ENCODE measurements around the gene CALN1.

Gene CALN1

GRCh38 chr7:72437610-72438009, 25.5 kb upstream of the CALN1 start:
- Histone ChIP-seq H3K9ac (ENCODE audit: low read depth, low read length) (no peak overlapping the region), H3K27ac (ENCODE audit: low read depth, low read length) (no peak overlapping the region), H3K4me3 (ENCODE audit: low read depth, low read length) (no peak overlapping the region), H3K9me3 (ENCODE audit: control insufficient read depth, insufficient read depth, low read length) (no peaks in the 10 kb centered on the region), H3K27me3 (ENCODE audit: control insufficient read depth, insufficient read depth, low read length) (no peaks in the 10 kb centered on the region), H3K4me1 (ENCODE audit: control insufficient read depth, insufficient read depth, low read length) (no peaks in the 10 kb centered on the region), H3K36me3 (ENCODE audit: control insufficient read depth, insufficient read depth, low read length) (no peaks in the 10 kb centered on the region)

- Histone ChIP-seq H3K27me3 (ENCODE audit: control insufficient read depth, insufficient read depth, low read length) (no peaks in the 10 kb centered on the region), H3K9me3 (ENCODE audit: control insufficient read depth, insufficient read depth, low read length) (no peaks in the 10 kb centered on the region), H3K4me1 (ENCODE audit: control insufficient read depth, insufficient read depth, low read length) (no peaks in the 10 kb centered on the region), H3K27ac (ENCODE audit: low read depth, low read length) (no peak overlapping the region), H3K9ac (ENCODE audit: low read depth, low read length) (no peak overlapping the region), H3K36me3 (ENCODE audit: control insufficient read depth, insufficient read depth, low read length) (no peaks in the 10 kb centered on the region), H3K4me3 (ENCODE audit: low read depth, low read length) (no peak overlapping the region)
These were observed 25.0 kb upstream of the CALN1 start for GRCh38 chr7:72437061-72437585.

GRCh38 chr7:72435925-72436480, 23.9 kb upstream of the CALN1 start:
- Histone ChIP-seq H3K4me1 (ENCODE audit: control insufficient read depth, insufficient read depth, low read length) (no peaks in the 10 kb centered on the region), H3K9ac (ENCODE audit: low read depth, low read length) (no peak overlapping the region), H3K4me3 (ENCODE audit: low read depth, low read length) (no peak overlapping the region), H3K27me3 (ENCODE audit: control insufficient read depth, insufficient read depth, low read length) (no peaks in the 10 kb centered on the region), H3K27ac (ENCODE audit: low read depth, low read length) (no peak overlapping the region), H3K9me3 (ENCODE audit: control insufficient read depth, insufficient read depth, low read length) (no peaks in the 10 kb centered on the region), H3K36me3 (ENCODE audit: control insufficient read depth, insufficient read depth, low read length) (no peaks in the 10 kb centered on the region)

- no peak overlapping the region for H3K9ac ChIP-seq (ENCODE audit: low read depth, low read length)
- H3K4me3 ChIP-seq (ENCODE audit: low read depth, low read length), result no peak overlapping the region
- no peak overlapping the region for H3K27ac ChIP-seq (ENCODE audit: low read depth, low read length)
- no peaks in the 10 kb centered on the region for H3K4me1 ChIP-seq (ENCODE audit: control insufficient read depth, insufficient read depth, low read length)
- no peaks in the 10 kb centered on the region for H3K36me3 ChIP-seq (ENCODE audit: control insufficient read depth, insufficient read depth, low read length)
- no peaks in the 10 kb centered on the region for H3K27me3 ChIP-seq (ENCODE audit: control insufficient read depth, insufficient read depth, low read length)
- no peaks in the 10 kb centered on the region for H3K9me3 ChIP-seq (ENCODE audit: control insufficient read depth, insufficient read depth, low read length)
These were observed 23.2 kb upstream of the CALN1 start for GRCh38 chr7:72435366-72435765.

- H3K27ac ChIP-seq (ENCODE audit: low read depth, low read length), result no peak overlapping the region
- H3K27me3 ChIP-seq (ENCODE audit: control insufficient read depth, insufficient read depth, low read length), result no peaks in the 10 kb centered on the region
- no peaks in the 10 kb centered on the region for H3K36me3 ChIP-seq (ENCODE audit: control insufficient read depth, insufficient read depth, low read length)
- no peak overlapping the region for H3K9ac ChIP-seq (ENCODE audit: low read depth, low read length)
- H3K4me3 ChIP-seq (ENCODE audit: low read depth, low read length), result no peak overlapping the region
- no peaks in the 10 kb centered on the region for H3K4me1 ChIP-seq (ENCODE audit: control insufficient read depth, insufficient read depth, low read length)
- H3K9me3 ChIP-seq (ENCODE audit: control insufficient read depth, insufficient read depth, low read length), result no peaks in the 10 kb centered on the region
These were observed 18.4 kb upstream of the CALN1 start for GRCh38 chr7:72430531-72430930.

GRCh38 chr7:72429316-72429715, 17.2 kb upstream of the CALN1 start:
- Histone ChIP-seq H3K36me3 (ENCODE audit: control insufficient read depth, insufficient read depth, low read length) (no peaks in the 10 kb centered on the region), H3K9ac (ENCODE audit: low read depth, low read length) (no peak overlapping the region), H3K4me1 (ENCODE audit: control insufficient read depth, insufficient read depth, low read length) (no peaks in the 10 kb centered on the region), H3K9me3 (ENCODE audit: control insufficient read depth, insufficient read depth, low read length) (no peaks in the 10 kb centered on the region), H3K27me3 (ENCODE audit: control insufficient read depth, insufficient read depth, low read length) (no peaks in the 10 kb centered on the region), H3K27ac (ENCODE audit: low read depth, low read length) (no peak overlapping the region), H3K4me3 (ENCODE audit: low read depth, low read length) (no peak overlapping the region)

DNA sequence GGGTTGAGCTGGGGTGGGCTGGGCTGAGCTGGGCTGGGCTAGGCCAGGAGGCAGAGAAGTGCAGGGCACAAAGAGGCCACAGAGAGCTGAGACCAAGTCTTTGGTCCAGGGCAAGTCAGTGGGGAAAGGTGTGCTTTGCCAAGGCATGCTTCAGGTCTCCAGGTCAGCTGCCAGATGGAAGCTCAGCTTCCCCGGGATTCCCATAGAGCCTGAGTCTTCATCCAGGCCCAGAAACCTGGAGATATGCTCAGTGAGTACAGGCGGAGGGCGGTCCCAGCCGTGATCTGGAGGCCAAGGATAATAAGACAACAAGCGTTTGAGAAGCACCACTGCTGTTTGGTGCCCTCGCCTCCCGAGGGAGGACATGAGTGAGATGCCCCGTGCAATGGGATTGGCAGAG, 4.7 kb upstream of the CALN1 start:
- Histone ChIP-seq H3K9me3 (ENCODE audit: control insufficient read depth, insufficient read depth, low read length) (no peaks in the 10 kb centered on the region), H3K4me1 (ENCODE audit: control insufficient read depth, insufficient read depth, low read length) (no peaks in the 10 kb centered on the region), H3K36me3 (ENCODE audit: control insufficient read depth, insufficient read depth, low read length) (no peaks in the 10 kb centered on the region), H3K4me3 (ENCODE audit: low read depth, low read length) (no peak overlapping the region), H3K27ac (ENCODE audit: low read depth, low read length) (no peak overlapping the region), H3K27me3 (ENCODE audit: control insufficient read depth, insufficient read depth, low read length) (no peaks in the 10 kb centered on the region), H3K9ac (ENCODE audit: low read depth, low read length) (no peak overlapping the region)

DNA sequence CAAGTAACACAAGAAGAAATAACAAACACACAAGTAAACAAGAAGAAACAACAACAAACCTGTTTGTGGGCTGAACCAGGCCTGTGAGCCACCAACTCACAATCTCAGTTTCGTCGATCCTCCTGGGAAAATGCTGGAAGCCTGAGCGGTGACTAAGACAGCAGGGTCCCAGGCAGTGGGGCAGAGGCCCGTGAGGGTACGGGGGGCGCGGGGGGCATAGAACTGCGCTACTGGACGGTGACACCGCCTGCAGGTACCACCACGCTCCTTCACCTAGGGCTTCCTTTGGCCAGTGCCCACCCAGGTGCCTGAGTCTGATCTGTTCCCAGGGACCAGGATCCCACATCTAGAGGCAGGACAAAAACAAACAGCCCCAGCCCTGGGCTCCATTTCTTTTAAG, 3.4 kb upstream of the CALN1 start:
- no peak overlapping the region for H3K9ac ChIP-seq (ENCODE audit: low read depth, low read length)
- no peaks in the 10 kb centered on the region for H3K9me3 ChIP-seq (ENCODE audit: control insufficient read depth, insufficient read depth, low read length)
- no peak overlapping the region for H3K27ac ChIP-seq (ENCODE audit: low read depth, low read length)
- no peaks in the 10 kb centered on the region for H3K27me3 ChIP-seq (ENCODE audit: control insufficient read depth, insufficient read depth, low read length)
- no peaks in the 10 kb centered on the region for H3K4me1 ChIP-seq (ENCODE audit: control insufficient read depth, insufficient read depth, low read length)
- H3K4me3 ChIP-seq (ENCODE audit: low read depth, low read length), result no peak overlapping the region
- no peaks in the 10 kb centered on the region for H3K36me3 ChIP-seq (ENCODE audit: control insufficient read depth, insufficient read depth, low read length)

GRCh38 chr7:72413886-72414285, 1.7 kb upstream of the CALN1 start:
- no peak overlapping the region for H3K4me3 ChIP-seq (ENCODE audit: low read depth, low read length)
- no peaks in the 10 kb centered on the region for H3K36me3 ChIP-seq (ENCODE audit: control insufficient read depth, insufficient read depth, low read length)
- no peaks in the 10 kb centered on the region for H3K27me3 ChIP-seq (ENCODE audit: control insufficient read depth, insufficient read depth, low read length)
- H3K9me3 ChIP-seq (ENCODE audit: control insufficient read depth, insufficient read depth, low read length), result no peaks in the 10 kb centered on the region
- no peak overlapping the region for H3K27ac ChIP-seq (ENCODE audit: low read depth, low read length)
- no peak overlapping the region for H3K9ac ChIP-seq (ENCODE audit: low read depth, low read length)
- no peaks in the 10 kb centered on the region for H3K4me1 ChIP-seq (ENCODE audit: control insufficient read depth, insufficient read depth, low read length)

DNA sequence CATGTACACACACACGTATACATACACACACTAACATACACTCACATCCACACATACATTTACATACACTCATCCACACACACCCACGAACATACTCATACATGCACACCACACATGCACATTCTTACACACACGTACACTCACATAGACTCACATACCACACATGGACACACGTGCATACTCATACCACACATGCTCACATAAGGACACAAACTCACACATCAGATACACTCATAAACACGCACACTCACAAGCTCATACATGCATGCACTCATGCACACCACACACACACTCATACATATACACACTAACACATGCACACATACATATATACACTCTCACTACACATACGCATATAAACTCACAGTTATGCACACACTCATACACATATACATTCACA, 1.2 kb upstream of the CALN1 start:
- H3K36me3 ChIP-seq (ENCODE audit: control insufficient read depth, insufficient read depth, low read length), result no peaks in the 10 kb centered on the region
- no peak overlapping the region for H3K9ac ChIP-seq (ENCODE audit: low read depth, low read length)
- no peaks in the 10 kb centered on the region for H3K27me3 ChIP-seq (ENCODE audit: control insufficient read depth, insufficient read depth, low read length)
- H3K9me3 ChIP-seq (ENCODE audit: control insufficient read depth, insufficient read depth, low read length), result no peaks in the 10 kb centered on the region
- H3K4me1 ChIP-seq (ENCODE audit: control insufficient read depth, insufficient read depth, low read length), result no peaks in the 10 kb centered on the region
- H3K27ac ChIP-seq (ENCODE audit: low read depth, low read length), result no peak overlapping the region
- no peak overlapping the region for H3K4me3 ChIP-seq (ENCODE audit: low read depth, low read length)

DNA sequence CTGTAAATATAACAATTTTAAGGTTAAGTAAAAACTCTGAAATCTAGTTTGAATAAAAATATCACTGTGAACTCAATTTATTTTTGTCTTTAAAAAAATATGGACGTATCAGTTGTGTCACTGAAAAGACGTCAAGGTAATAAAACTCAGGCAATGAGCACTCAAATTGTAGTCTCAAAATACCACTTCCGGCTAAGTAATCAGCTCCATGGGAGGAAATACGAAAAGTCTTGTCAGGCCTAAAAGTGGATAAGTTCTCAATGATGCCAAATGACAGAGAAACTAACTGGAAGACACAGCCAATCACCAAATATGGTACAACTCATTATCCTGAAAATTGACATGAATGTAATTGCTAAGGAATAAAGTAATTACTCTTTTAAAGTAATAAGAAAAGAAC, 719 bp downstream of the CALN1 start:
- Histone ChIP-seq H3K4me1 (ENCODE audit: control insufficient read depth, insufficient read depth, low read length) (no peaks in the 10 kb centered on the region), H3K9me3 (ENCODE audit: control insufficient read depth, insufficient read depth, low read length) (no peaks in the 10 kb centered on the region), H3K27ac (ENCODE audit: low read depth, low read length) (no peak overlapping the region), H3K9ac (ENCODE audit: low read depth, low read length) (no peak overlapping the region), H3K27me3 (ENCODE audit: control insufficient read depth, insufficient read depth, low read length) (no peaks in the 10 kb centered on the region), H3K36me3 (ENCODE audit: control insufficient read depth, insufficient read depth, low read length) (no peaks in the 10 kb centered on the region), H3K4me3 (ENCODE audit: low read depth, low read length) (no peak overlapping the region)

- no peak overlapping the region for H3K9ac ChIP-seq (ENCODE audit: low read depth, low read length)
- H3K4me3 ChIP-seq (ENCODE audit: low read depth, low read length), result no peak overlapping the region
- H3K27ac ChIP-seq (ENCODE audit: low read depth, low read length), result no peak overlapping the region
- H3K36me3 ChIP-seq (ENCODE audit: control insufficient read depth, insufficient read depth, low read length), result no peaks in the 10 kb centered on the region
- no peaks in the 10 kb centered on the region for H3K4me1 ChIP-seq (ENCODE audit: control insufficient read depth, insufficient read depth, low read length)
- H3K27me3 ChIP-seq (ENCODE audit: control insufficient read depth, insufficient read depth, low read length), result no peaks in the 10 kb centered on the region
- H3K9me3 ChIP-seq (ENCODE audit: control insufficient read depth, insufficient read depth, low read length), result no peaks in the 10 kb centered on the region
These were observed 2.5 kb downstream of the CALN1 start for GRCh38 chr7:72409638-72410015.
